Panc1 (cell line): Measurements from ENCODE around the gene IGF1R.

ENCODE experiments used
- CTCF ChIP-seq: fragments of 450-650 bp; IDR thresholded peaks from 2 replicates; pipeline ENCODE4 v1.5.1; 2017; ENCODE audit warnings: mild to moderate bottlenecking
- POLR2AphosphoS5 ChIP-seq: IDR thresholded peaks from 2 replicates; pipeline ENCODE4 v1.6.1; 2012; ENCODE audit warnings: mild to moderate bottlenecking, low read depth, low read length, moderate library complexity
- REST ChIP-seq, 2 experiments: IDR thresholded peaks; 2 replicates each; pipeline ENCODE4 v1.6.1; 2011 to 2012; ENCODE audit warnings: low read depth in 2 of 2, control low read depth in 1 of 2, low read length in 1 of 2, mild to moderate bottlenecking in 1 of 2, moderate library complexity in 1 of 2; ENCODE audit not compliant: insufficient read depth in 1 of 2
- SIN3A ChIP-seq: IDR thresholded peaks from 2 replicates; pipeline ENCODE4 v1.6.1; 2012; ENCODE audit warnings: low read depth, mild to moderate bottlenecking, low read length, moderate library complexity, borderline replicate concordance; ENCODE audit not compliant: insufficient read depth
- TCF7L2 ChIP-seq: IDR thresholded peaks from 2 replicates; pipeline ENCODE4 v1.6.1; 2011; ENCODE audit warnings: mild to moderate bottlenecking, low read depth, low read length, inconsistent platforms

GRCh38 chr15:98980899-98981228, 332.5 kb downstream of the IGF1R start:
- no peak for TF ChIP-seq POLR2AphosphoS5
- no peak for TF ChIP-seq CTCF
- TF ChIP-seq REST (IDR thresholded peaks at IDR 0.05; ENCODE audit: insufficient read depth in 1 of 2, low read depth in 2 of 2, low read length in 1 of 2): no peak
- TF ChIP-seq TCF7L2: no peak
- no peak for TF ChIP-seq SIN3A
